Measurements from ENCODE around the gene MCRIP2. TPM values are rescaled to one million over a fixed set of nuclear protein-coding genes. Genes with fewer than 3 reads are reported as not detected.

Gene MCRIP2
- total RNA-seq, 4 donors from 2014 or later, result 61.3 to 124 (median 69.1) TPM

- TF ChIP-seq POLR2A (IDR thresholded peaks at IDR 0.05), result no peak
- TF ChIP-seq, protein P1, sequence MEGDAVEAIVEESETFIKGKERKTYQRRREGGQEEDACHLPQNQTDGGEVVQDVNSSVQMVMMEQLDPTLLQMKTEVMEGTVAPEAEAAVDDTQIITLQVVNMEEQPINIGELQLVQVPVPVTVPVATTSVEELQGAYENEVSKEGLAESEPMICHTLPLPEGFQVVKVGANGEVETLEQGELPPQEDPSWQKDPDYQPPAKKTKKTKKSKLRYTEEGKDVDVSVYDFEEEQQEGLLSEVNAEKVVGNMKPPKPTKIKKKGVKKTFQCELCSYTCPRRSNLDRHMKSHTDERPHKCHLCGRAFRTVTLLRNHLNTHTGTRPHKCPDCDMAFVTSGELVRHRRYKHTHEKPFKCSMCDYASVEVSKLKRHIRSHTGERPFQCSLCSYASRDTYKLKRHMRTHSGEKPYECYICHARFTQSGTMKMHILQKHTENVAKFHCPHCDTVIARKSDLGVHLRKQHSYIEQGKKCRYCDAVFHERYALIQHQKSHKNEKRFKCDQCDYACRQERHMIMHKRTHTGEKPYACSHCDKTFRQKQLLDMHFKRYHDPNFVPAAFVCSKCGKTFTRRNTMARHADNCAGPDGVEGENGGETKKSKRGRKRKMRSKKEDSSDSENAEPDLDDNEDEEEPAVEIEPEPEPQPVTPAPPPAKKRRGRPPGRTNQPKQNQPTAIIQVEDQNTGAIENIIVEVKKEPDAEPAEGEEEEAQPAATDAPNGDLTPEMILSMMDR (IDR thresholded peaks at IDR 0.05), result no peak
- WGBS, 2 donors, result 92 to 94% methylated on average over 22 to 25 of the region's 29 CpGs
- DNase-seq, result no peak
- peaks cover 7 to 16% of the 10 kb centered on the region in 2 donors for H3K4me1 ChIP-seq
- H3K4me3 ChIP-seq (replicated peaks in 1 of 3), result no peak overlapping the region
- intact Hi-C loops (cut with DNase I), result no loop called here
- peaks cover 5 to 7% of the 10 kb centered on the region in 2 donors for H3K36me3 ChIP-seq
- H3K9me3 ChIP-seq, result no peaks in the 10 kb centered on the region
- H3K27me3 ChIP-seq, result no peaks in the 10 kb centered on the region
- no peak overlapping the region for H3K27ac ChIP-seq
Observed at GRCh38 chr16:626787-627453, 14.7 kb upstream of the MCRIP2 start.

- intact Hi-C loops (cut with DNase I), result no loop called here
- peaks cover 5 to 7% of the 10 kb centered on the region in 2 donors for H3K36me3 ChIP-seq
- 75 to 84% methylated on average over 13 to 36 of the region's 50 CpGs for WGBS, 2 donors
- H3K27ac ChIP-seq, result no peak overlapping the region
- DNase-seq, result peak; percentile 70 to 79
- TF ChIP-seq POLR2A (IDR thresholded peaks at IDR 0.05), result no peak
- TF ChIP-seq, protein P1 (IDR thresholded peaks at IDR 0.05), result no peak
- no peak overlapping the region for H3K4me3 ChIP-seq (replicated peaks in 1 of 3)
- no peaks in the 10 kb centered on the region for H3K9me3 ChIP-seq
- peaks cover 7 to 14% of the 10 kb centered on the region in 2 donors for H3K4me1 ChIP-seq
- no peaks in the 10 kb centered on the region for H3K27me3 ChIP-seq
Observed at GRCh38 chr16:627454-628239, 14.0 kb upstream of the MCRIP2 start.

DNA sequence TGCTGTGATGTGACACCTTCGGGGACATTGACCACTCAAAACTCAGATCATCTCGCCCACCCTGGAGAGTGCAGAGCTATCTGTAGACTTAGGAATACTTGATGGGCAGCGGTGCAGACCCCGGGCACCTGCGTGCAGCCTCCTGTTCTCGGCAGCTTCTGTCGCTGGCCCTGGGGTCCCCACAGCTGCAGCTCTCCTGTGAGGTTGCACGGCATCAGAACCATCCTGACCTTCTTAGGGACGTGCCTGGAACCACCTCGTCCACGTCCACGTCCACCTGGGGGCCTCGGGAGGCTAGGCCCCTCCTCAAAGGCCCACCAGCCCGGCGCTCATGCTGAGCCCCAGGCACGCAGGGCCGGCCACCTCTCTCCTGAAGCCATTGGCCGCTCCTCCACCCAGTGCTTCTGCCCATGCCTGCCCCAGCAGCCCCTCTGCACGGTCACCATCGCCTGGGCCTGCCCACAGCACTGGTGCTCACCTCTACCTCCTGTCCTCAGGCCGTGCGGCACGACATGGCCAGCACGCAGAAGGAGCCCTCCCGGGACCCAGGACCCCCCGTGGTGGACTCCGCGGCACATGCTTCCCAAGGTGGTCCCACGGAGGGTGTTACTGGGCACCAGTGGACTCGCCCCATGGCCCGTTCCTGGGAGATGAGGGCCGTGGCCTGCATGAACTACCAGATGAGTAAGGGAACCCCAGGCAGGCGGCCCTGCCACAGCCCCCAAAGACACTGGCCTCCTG is 13.1 kb upstream of the MCRIP2 start:
- Histone ChIP-seq H3K9me3 (no peaks in the 10 kb centered on the region), H3K4me1 (peaks cover 7 to 14% of the 10 kb centered on the region in 2 donors), H3K27me3 (no peaks in the 10 kb centered on the region), H3K4me3 (replicated peaks in 1 of 3) (no peak overlapping the region), H3K27ac (no peak overlapping the region), H3K36me3 (peaks cover 7 to 10% of the 10 kb centered on the region in 2 donors)
- intact Hi-C loops (cut with DNase I), result no loop called here
- 97% methylated on average over 18 to 22 of the region's 33 CpGs for WGBS, 2 donors
- DNase-seq, result no peak
- TF ChIP-seq POLR2A (IDR thresholded peaks at IDR 0.05), result no peak
- TF ChIP-seq, protein P1 (IDR thresholded peaks at IDR 0.05), result no peak

GRCh38 chr16:629185-629832 is 12.3 kb upstream of the MCRIP2 start:
- Histone ChIP-seq H3K4me3 (replicated peaks in 1 of 3) (no peak overlapping the region), H3K36me3 (peaks cover 7 to 14% of the 10 kb centered on the region in 2 donors), H3K27me3 (no peaks in the 10 kb centered on the region), H3K4me1 (peaks cover 7 to 14% of the 10 kb centered on the region in 2 donors), H3K27ac (no peak overlapping the region), H3K9me3 (no peaks in the 10 kb centered on the region)
- WGBS, 2 donors, result 86 to 87% methylated on average over 16 to 19 of the region's 29 CpGs
- intact Hi-C loops (cut with DNase I), result no loop called here
- TF ChIP-seq, protein P1 (IDR thresholded peaks at IDR 0.05), result no peak
- TF ChIP-seq POLR2A (IDR thresholded peaks at IDR 0.05), result no peak
- no peak for DNase-seq

Measured in thyroid gland (tissue), 4 donors.